ENCODE results near the gene WDR86.

DNA sequence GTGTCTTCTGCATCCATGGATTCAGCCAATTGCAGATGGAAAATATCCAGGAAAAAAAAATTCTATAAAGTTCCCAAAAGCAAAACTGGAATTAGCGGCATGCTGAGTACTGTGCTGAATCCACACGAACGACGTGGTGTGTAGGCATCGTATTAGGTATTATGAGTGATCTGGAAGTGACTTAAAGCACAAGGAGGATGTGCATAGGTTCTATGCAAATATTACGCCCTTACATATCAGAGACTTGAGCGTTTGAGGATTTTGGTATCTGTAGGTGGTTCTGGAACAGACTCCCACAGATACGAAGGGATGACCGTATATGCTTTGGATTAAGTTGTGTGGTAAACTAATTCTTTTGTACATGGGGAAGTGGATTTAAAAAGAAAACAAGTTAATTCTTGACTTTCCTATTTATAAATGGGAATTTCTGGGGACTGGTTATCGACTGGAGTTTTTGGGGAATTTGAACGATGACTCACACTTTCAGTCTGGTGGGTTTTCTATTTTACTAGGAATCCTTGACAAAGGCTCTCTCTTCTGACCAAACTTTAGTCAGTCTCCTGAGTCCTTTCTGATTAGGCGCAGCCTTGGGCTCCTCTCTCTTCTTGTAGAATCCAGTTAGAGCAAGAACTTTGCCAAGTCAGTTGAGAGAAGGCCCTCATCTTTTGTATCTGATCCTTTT, 73.7 kb downstream of the WDR86 start:
- TF ChIP-seq REST (IDR thresholded peaks at IDR 0.05; ENCODE audit: insufficient replicate concordance, low read depth) (no peak), CTCF (IDR thresholded peaks at IDR 0.05; ENCODE audit: insufficient read depth, low read length) (no peak)

Data from HL-60 (cell line).